GM21390 (cell line): ENCODE data around the gene JAKMIP1.
"Not testable (repeated sequence)": the region's sequence is repeated elsewhere in the genome, so short reads cannot be mapped to it uniquely, and the experiment has no call there.

Source experiments
- ATAC-seq: cut with Tn5 transposase; IDR thresholded peaks from one replicate; pipeline ENCODE4 v1.9.1; 2021; ENCODE audit not compliant: unreplicated experiment

The JAKMIP1 gene

DNA sequence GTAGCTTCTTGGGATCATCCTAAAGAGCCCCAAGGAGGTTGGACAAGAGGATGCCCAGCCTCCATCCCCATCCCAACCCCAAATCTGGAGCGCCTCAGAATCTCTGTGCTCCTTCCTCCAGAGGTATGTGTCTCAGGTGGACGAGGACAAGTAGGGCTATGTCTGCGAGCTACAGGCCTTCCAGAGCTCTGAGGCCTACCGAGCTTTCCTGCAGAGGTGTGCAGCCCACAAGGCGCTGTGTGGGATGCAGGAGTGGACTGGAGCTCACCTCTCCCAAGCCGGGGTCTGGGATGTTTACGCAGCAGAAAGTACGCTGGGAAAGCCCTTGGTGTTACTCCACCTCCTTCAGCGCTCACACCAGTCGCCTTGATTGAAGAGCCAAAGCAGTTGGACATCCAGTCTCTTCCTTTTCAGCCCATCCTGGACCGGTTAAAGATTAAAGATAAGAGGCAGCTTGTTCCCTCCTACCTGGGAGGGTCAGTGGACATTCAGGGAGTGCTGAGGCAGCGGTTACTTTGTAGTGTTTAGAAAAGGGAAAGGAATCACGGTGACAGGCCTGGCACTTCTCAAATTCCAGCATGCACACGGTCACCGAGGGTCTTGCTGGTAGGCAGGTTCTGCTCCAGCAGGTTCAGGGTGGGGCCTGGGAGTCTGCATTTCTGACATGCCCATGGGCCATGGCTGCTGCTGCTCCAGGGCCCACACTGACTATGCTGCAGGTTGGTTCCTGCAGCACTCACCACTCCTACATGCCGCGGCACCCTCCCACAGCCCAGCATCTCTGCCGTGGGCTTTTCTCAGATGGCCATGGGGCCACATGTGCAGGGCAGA is 29.5 kb upstream of the JAKMIP1 start:
- no peak for ATAC-seq

DNA sequence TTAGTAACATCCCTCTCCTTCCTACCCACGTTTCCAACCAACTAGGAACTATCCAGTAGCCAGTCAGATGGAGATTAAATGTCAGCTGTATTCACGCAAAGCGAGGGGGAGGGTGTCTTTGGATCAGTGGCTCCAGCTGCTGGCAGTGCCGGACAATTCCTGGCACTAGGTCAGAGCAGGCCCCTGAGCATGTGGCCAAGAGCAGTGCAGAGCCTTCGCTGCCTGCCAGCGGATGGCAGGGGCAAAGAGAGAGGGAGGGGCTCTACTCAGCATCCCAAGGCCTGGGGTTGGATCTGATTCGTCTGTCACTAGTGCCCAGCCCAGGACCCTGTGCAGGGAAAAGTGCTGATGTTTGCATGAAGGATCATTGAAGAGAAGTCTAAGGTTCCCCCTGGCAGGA is 28.7 kb upstream of the JAKMIP1 start:
- no peak for ATAC-seq

DNA sequence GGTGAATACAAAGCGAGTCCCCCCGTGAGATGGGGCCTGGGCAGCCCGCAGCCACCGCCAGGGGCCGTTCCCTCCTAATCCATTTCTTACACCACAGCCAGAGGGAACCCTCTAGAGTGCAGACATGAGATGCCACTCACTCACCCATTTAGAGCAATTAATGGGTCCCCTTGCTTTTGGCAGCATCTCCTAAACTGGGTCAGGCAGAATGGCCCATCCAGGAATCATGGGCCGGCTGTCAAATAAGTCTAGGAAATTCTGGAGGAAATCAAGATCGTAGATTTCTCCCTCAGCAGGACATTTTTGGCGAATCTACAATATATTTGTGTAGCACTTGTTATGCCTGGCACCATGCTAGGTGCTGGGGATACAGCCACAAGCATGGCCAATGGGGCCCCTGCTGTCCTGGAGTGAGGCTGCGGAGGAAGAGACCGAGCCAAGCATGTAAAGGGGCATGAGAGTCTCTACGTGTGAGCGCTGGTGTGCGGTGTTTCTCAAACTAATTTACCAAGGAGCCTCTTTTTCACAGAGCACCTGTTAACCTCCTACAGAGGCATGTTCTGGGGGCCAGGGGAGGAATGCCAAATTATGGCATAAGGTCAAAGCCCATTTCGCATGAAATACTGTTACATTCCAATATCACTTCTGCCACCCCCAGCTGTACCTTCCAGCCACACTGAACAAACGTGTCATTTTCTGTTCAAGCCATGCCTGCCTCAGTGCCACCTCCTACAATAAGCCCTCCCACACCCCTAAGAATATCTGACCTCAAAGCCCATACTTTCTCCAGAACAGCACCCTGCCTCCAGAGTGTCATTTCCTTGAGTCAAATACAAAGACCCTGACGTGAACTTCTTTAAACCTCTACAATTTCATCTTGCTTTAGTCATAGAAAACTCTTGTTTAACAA is 28.1 kb upstream of the JAKMIP1 start:
- ATAC-seq = no peak

DNA sequence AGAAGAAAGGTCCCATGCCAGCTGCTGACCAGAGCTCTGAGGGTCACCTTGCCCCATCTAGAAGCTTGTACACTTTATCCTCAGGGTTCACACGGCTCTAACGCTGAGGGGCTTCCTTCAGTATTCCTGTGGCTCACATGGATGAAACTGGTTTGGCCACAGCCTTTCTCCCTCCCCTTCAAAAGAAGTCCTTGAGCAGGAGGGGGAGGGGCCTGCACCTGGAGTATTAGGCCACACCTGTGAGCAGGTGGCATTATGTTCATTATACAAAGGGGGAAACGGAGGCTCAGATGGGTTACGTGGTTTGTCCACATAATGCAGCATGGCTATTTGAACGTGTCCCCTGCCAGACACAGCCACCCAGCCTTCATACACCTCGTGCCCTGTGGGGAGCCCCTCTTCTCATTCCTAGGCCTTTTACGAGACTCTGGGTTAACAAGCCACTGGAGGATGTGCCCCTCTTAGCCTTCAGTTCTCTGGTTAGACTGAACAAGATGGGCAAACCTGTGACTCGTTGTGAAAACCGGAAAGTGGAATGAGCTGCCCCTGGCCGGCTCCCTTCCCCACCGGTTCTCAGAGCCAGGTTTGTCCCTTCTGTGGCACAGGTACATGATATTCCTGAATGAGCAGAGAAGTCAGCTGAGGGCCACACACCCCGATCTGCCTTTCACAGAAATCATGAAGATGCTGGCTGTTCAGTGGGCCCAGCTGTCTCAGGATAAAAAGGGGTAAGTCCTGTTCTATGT is 27.2 kb upstream of the JAKMIP1 start:
- no peak for ATAC-seq

DNA sequence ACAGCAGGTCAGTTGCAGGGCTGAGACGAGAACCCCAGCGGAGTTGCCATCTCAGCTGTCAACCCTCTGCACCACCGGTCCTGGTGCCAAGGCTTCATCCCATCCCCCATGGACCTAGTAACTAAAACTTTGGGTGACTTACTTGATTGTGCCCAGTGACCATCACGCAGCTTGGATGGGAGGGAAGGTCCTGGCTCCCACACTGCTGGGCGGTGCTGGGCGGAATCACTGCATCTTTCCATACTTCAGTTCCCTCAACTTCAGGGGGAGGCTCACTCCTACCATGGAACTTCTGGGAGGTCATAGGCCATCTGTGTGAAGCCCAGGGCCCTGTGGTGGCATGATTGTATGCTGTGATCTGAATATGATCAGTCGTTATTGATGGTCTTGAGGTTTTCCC is 26.2 kb upstream of the JAKMIP1 start:
- no peak for ATAC-seq

DNA sequence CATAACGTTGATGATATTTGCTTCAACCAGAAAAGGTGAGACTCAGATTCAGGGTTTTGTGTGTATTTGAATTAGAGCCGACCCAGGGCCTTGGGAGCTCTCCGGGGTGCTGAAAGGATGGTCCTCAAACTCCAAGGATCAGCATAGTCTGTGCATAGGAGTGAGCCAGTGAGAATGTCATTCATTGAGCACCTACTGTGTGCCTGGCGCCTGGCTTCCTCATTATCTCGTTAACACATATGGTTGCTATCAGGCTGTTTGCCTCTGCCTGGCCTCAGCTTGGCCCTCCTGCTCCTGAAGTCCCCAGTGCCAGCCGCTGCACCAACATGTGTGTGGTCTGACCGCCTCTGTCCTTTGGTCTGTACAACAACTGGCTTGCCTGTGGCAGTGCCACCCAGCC is 25.1 kb upstream of the JAKMIP1 start:
- ATAC-seq = no peak

DNA sequence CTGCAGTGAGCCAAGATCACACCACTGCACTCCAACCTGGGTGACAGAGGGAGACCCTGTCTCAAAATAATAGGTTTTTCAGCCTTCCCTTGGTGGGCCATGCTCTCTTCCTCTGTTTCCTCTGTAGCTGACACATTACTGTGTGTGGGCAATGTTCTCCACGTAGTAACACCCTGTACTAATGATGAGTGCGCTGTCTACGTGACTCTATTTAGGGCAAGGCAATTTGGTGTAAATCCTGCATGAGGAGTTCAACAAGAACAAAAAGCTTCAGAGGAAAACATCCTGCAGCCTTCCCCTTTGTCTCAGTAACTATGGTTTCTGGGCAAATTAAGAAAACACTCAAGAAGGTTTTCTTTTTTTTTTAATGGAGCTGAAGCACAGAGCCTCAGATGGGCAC is 24.4 kb upstream of the JAKMIP1 start:
- no peak for ATAC-seq

DNA sequence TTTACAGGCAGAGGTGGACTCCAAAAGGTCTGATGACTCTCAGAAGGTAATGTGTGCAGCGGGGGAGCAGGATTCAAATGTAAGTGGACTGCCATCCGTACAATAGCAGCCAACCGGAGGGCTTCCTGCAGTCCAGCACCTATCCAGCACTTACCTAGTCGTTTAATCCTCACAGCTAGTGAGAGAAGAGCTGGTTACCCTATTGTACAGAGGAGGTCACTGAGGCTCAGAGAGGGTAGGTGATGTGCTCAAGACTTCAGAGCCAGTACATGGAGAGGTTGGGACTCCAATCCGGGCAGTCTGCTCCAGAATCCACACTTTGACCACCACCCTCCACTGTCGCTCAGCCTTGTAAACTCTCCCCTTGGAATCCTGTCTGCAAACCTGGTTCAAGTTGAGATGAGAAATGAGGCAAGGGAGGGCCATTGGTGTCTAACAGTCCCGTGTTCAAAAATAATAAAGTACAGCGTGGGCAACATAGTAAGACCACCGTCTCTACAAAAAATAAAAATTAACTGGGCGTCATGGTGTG is 22.5 kb upstream of the JAKMIP1 start:
- no peak for ATAC-seq

DNA sequence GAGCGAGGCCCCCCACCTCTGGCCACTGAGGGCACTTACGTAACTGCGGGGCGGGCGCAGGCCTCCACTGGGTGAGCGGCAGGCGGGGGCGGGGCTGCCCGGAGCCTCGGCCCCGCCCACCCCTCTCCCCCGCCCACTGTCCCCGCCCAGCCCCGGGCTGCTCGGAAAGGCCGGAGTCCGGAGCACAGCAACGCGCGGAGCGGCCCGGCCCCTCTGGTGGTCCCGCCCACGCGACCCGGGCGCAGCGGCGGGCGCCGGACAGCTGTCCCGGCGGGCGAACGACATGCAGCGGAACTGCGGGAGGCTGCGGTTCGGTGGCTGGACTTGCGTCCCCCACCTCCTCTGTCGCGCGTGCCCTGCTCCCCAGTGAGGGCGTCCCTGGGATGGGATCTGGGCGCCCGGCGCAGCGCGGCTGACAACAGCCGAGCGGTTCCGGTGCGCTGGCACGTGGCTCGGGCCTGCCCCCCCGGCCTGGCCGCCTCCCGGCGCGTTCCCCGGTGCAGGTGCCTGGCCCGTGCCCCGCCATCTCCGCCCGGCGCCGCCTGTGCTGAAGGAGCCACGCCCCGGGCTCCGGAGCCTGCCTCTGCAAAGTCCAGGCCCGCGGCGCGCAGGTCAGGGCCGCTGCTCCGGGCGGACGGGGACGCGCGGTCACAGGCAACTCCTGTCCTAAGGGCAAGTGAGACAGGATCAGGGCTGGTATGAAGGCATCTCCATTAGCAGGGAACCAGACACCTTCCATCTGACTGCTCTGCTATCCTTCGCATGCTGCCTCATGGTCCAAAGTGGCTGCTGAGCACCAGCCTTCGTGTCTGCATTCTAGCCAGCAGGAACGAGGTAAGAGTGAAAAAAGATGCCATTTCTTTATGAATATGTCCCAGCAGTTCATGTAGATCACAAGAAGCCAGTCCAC is 21.8 kb upstream of the JAKMIP1 start:
- ATAC-seq = no peak

DNA sequence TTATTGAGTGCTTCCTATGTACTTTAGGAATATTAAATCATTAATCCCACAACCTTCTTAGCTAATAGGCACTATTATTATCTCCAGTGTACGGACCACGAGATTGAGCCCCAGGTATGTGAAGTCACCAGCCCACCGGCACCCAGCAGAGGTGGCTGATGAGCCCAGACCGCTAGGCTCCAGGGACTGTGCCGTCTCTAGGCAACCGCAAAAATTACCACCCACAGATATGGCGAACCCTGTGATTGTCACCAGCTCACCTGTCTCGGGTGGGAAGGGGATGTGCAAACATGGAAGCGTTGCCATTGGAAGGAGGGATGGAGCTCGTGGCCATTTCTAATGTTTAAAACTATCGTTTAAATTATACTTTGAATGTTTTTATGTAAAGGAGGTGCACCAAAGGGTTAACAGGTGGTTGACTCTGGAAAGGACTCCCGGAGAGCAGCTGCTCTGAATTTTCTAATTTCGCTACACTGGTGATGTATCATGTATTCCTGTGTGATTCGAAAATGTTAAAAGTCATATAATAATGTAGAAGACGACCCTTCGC is 21.0 kb upstream of the JAKMIP1 start:
- no peak for ATAC-seq

DNA sequence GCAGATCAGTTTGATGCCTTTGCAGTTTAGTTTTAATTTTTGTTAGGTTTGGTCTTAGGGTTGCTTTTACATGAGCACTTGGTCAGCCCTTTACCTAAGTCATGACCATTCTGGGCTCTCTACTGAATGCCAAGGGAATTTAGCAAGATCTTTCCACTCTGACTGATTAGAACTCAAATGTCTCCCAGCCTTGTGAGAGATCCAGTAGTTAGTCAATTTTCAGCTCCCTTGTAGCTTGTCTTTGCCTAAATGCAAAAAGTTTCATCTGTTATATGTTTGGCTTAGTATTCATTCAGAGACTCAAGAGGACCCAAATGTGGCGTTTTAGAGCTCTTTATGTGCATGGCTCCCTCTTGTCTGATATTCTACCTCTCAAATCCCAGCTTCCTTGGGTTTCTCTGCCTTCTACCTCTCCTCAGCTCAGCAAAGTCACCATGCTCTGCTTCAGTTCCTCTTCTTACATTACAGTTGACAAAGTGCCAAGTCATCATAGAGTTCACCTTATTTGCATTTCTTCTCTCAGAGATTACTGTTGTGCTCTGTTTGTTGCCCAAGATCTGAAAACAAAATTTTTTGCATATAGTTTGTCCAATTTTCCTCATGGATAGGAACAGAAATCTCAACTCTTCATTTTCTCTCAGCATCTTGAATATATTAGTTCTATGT is 17.5 kb upstream of the JAKMIP1 start:
- ATAC-seq = peak; percentile 93

DNA sequence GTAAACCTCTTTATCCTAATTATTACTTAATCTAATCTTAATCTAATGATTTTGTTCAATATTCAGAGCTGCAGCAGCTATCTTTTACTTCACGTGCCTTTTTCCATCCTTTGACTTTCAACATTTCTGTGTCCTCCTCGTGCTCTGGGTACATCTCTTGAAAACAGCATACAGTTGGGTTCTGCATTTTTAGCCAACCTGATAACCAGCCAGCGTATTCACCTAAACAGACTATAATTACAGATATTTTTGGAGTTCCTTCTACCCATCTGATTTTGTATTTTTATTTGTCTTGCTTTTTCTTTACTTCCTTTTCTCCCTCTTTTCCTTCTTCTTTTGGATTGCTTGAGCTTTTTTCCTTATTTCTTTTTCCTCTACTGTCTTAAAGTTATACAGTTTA is 16.2 kb upstream of the JAKMIP1 start:
- ATAC-seq = no peak

DNA sequence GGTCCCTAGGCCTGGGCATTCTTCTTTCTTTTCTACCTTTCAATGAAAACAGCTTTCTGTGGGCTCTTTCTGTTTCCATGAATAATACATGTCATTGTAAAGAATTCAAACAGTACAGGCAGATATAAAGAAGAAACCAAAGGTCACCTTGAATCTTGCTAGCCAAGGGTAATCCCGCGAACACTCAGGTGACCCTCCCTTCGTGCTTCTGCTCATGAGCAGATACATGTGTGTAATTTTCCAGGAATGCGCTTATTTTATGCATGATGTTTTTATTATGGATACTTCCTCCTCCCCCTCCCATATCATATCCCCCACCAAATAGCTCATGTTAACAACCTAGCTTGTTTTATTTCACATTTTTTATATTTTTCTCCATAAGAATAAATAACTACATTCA is 9.6 kb upstream of the JAKMIP1 start:
- no peak for ATAC-seq

DNA sequence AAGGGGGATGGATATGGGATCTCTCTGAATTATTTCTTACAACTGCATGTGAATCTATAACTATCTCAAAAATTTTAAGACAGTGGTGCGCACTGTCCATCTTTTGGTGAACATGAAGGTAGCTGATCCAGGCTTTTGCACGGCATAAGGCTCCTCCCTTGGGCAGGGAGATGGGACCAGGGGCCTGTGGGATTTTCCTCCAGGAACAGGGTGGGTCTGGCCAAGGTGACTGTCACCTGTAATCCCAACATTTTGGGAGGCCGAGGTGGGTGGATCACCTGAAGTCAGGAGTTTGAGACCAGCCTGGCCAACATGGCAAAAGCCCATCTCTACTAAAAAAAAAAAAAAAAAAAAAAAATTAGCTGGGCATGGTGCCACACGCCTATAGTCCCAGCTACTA is 8.9 kb upstream of the JAKMIP1 start:
- not testable (repeated sequence) for ATAC-seq

DNA sequence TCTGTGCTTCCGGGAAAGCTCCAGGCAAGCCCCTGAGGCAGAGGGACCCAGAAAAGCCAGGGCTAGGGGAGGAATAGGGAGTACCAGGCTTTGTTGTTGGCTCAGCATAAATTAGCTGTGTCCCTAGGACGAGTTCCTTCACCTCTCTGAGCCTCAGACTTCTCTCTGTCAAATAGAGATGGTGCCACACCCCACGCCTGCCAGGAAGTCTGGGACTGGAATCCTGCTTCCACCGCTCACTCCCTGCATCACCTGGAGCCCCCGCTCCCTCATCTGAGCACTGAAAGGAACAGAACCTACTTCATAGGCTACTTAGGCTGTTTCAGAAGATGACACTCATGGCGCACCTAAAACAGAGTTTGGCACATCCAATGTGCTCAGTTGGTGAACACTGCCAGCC is 8.1 kb upstream of the JAKMIP1 start:
- no peak for ATAC-seq

DNA sequence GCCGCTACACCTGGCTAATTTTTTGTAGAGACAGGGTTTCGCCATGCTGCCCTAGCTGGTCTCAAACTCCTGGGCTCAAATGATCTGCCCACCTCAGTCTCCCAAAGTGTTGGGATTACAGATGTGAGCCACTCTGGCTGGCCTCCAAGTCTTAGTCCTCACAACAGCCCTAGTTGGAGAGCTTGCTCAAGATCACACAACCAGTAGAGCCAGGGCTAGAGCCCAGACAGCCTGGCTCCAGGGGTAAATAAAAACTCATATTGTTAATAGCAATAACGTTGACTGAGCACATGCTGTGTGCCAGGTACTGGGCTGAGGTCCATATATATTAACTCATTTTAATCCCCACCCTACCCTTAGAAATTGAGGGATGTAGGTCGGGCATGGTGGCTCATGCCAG is 7.3 kb upstream of the JAKMIP1 start:
- ATAC-seq = no peak

DNA sequence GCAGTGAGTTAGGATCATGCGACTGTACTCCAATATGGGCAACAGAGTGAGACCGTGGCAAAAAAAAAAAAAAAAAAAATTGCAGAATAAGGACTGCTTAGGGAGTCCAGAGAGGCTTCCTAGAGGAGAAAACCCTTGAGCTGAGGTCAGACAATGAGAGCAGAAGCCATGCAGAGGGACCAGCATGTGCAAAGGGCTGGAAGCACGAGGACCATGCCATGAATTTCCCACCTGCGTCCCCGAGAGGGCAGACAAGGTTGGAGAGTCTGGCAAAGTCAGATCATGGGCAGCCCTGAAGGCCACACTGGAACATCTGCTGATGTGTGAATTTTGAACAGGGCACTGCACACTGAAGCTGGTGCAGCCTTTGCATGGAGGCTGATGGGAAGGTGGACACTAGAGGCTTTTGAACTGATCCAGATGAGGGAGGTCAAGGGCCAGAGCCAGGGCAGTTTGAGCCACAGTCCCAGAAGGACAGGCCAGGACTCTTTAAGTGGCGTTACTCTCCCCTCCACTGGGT is 6.5 kb upstream of the JAKMIP1 start:
- ATAC-seq = no peak

DNA sequence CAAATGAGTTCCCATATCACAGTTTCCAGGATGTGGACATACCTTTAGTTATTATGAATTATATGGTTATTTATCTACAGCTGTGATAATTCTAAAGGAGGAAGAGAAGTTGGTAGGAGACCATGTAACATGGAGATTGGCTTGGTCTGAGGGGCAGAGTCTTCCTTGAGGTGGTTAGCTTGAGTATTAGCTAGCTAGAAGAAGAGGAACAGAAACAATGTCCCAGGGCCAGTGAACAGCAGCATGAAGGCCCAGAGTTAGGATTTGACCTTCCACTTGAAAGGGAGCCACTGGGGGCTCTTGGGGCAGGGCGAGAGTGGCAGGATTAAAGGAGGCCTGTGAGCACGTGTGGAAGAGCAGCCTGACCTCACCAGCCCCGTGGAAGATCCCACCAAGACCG is 5.6 kb upstream of the JAKMIP1 start:
- ATAC-seq = no peak

DNA sequence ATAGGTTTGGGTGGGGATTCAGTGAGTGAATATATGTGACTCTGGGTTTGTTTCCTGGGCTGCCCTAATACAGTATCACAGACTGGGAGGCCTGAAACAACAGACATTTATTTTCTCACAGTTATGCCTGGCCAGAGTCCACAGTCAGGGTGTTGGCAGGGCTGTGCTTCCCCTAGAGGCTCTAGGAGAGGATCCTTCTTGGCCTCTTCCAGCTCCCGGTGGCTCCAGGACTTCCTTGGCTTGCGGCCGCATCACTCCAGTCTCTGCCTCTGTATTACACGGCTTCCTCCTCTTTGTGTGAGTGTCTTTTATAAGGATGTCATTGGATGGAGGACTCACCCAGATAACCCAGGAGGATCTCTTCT is 5.2 kb upstream of the JAKMIP1 start:
- ATAC-seq = no peak
